Psoas muscle (tissue), 8 donors: ENCODE data around the gene RBFOX2. TPM values are rescaled to one million over a fixed set of nuclear protein-coding genes. Genes with fewer than 3 reads are reported as not detected.
"Not testable (repeated sequence)": the region's sequence is repeated elsewhere in the genome, so short reads cannot be mapped to it uniquely, and the experiment has no call there.

Experiments
- ATAC-seq, 4 donors: fragments of 200-7000 bp; cut with Tn5 transposase; one replicate each; pipeline ENCODE4 v1.9.1; 2020; ENCODE audit warnings: moderate library complexity in 3 of 4, mild to moderate bottlenecking in 2 of 4
- DNase-seq, 2 donors: peaks; one replicate each; pipeline ENCODE4 v3.0.0-alpha.2; 2020
- H3K27ac ChIP-seq: fragments of 200-600 bp; one replicate; pipeline ENCODE4 v1.8.0; 2022
- H3K27me3 ChIP-seq, 3 donors: fragments of 200-600 bp in 1 of 3; one replicate each; pipeline versions ENCODE4 v1.6.1 to v1.8.0; 2013 to 2022; ENCODE audit warnings: low read length in 2 of 3, mild to moderate bottlenecking in 2 of 3, moderate library complexity in 1 of 3; ENCODE audit not compliant: insufficient read depth in 3 of 3
- H3K36me3 ChIP-seq, 2 donors: fragments of 200-600 bp in 1 of 2; one replicate each; pipeline versions ENCODE4 v1.6.1 to v1.8.0; 2013 to 2022; ENCODE audit warnings: low read depth in 1 of 2, mild to moderate bottlenecking in 1 of 2, moderate library complexity in 1 of 2; ENCODE audit not compliant: insufficient read depth in 1 of 2
- H3K4me1 ChIP-seq: fragments of 200-600 bp; one replicate; pipeline ENCODE4 v1.8.0; 2022
- H3K4me3 ChIP-seq: fragments of 200-600 bp; one replicate; pipeline ENCODE4 v1.8.0; 2022; ENCODE audit warnings: mild to moderate bottlenecking
- H3K9me3 ChIP-seq: fragments of 200-600 bp; one replicate; pipeline ENCODE4 v1.8.0; 2022
- CTCF ChIP-seq: fragments of 200-600 bp; IDR thresholded peaks from one replicate; pipeline ENCODE4 v1.8.0; 2022; ENCODE audit warnings: antibody characterized with exemption
- WGBS, 3 donors: extraction: QIAGEN DNeasy Blood & Tissue Kit; methylation state at CpG; one replicate each; pipeline versions ENCODE4 v1.1.6 to v1.1.7; 2013; 5-methylcytosine and 5-hydroxymethylcytosine counted together
- intact Hi-C, 2 donors: fragments of 100-400 bp; cut with DNase I; formaldehyde crosslinking; loops; one replicate each; pipeline versions ENCODE4 v1.11.0 to v1.14.2; 2022
- polyA plus RNA-seq, 3 donors: library from polyadenylated mRNA; stranded (reverse); fragments of 200-250 nt; gene quantifications; one replicate each; pipeline ENCODE4 v1.2.3, GENCODE V29; 2013
- total RNA-seq, 4 donors: library from RNA; stranded (reverse); fragmentation: NEBNext Ultra II Directional in 2 of 4; extraction: Animal tissue kit (Norgen Biotek cat#: 25700) in 2 of 4; gene quantifications; one replicate each; pipeline versions ENCODE4 v1.2.1 to v1.2.4, GENCODE V29; 2021 to 2023
- donor health status: healthy with polysubstance abuse.
- donor health status: DM: no; HTN: no; CAD: no; lungs with moderate emphysema.
- donor health status: Bipolar disorder and iron deficiency.
- donor health status: healthy.
- donor health status: DM: yes; HTN: yes; CAD: no.
- donor health status: DM: no; HTN: no; CAD: no.
- donor health status: DM: no; HTN: no; CAD: no.
- donor health status: DM: yes; HTN: yes; CAD: no.

The RBFOX2 gene
- total and polyA plus RNA-seq, 7 donors, result 7.7 to 50.4 (median 28.4) TPM

GRCh38 chr22:36055376-36056295 lies 27.0 kb upstream of the RBFOX2 start:
- Histone ChIP-seq H3K9me3 (no peaks in the 10 kb centered on the region), H3K4me3 (peak overlapping the region; percentile 49), H3K36me3 (no peaks in the 10 kb centered on the region), H3K27me3 (no peaks in the 10 kb centered on the region), H3K27ac (peak overlapping the region; percentile 61), H3K4me1 (peaks cover 15% of the 10 kb centered on the region)
- DNase-seq (peak in 1 of 2 donors; percentile 49), ATAC-seq (peak; percentile 59 to 89 (median 79))
- 24 to 32% (median 25%) methylated on average over 19 of the region's 19 CpGs for WGBS, 3 donors
- TF ChIP-seq CTCF, result no peak
- intact Hi-C loops, result no loop called here

- DNase-seq, H3K4me3 ChIP-seq, ATAC-seq, H3K27me3 ChIP-seq, H3K9me3 ChIP-seq, intact Hi-C loops, H3K27ac ChIP-seq, H3K36me3 ChIP-seq: not testable (repeated sequence)
- peaks cover 15% of the 10 kb centered on the region for H3K4me1 ChIP-seq
- WGBS, 3 donors, result 94 to 96% (median 95%) methylated on average over 10 of the region's 10 CpGs
These were observed 25.8 kb upstream of the RBFOX2 start for GRCh38 chr22:36054446-36054845.

- DNase-seq (no peak), ATAC-seq (no peak)
- peaks cover 22% of the 10 kb centered on the region for H3K4me1 ChIP-seq
- no peak overlapping the region for H3K27ac ChIP-seq
- intact Hi-C loops, result no loop called here
- no peak for TF ChIP-seq CTCF
- no peaks in the 10 kb centered on the region for H3K9me3 ChIP-seq
- no peak overlapping the region for H3K4me3 ChIP-seq
- no peaks in the 10 kb centered on the region for H3K27me3 ChIP-seq
- no peaks in the 10 kb centered on the region for H3K36me3 ChIP-seq
- 100% methylated on average over 1 of the region's 1 CpG for WGBS, 3 donors
These were observed 24.9 kb upstream of the RBFOX2 start for GRCh38 chr22:36053242-36054147.

GRCh38 chr22:36052505-36052941 lies 23.9 kb upstream of the RBFOX2 start:
- H3K27ac ChIP-seq, result no peak overlapping the region
- 90 to 94% (median 90%) methylated on average over 5 of the region's 5 CpGs for WGBS, 3 donors
- no peak for ATAC-seq
- no peaks in the 10 kb centered on the region for H3K36me3 ChIP-seq
- peaks cover 22% of the 10 kb centered on the region for H3K4me1 ChIP-seq
- H3K9me3 ChIP-seq, result no peaks in the 10 kb centered on the region
- no peak overlapping the region for H3K4me3 ChIP-seq
- no peak for DNase-seq
- TF ChIP-seq CTCF, result no peak
- H3K27me3 ChIP-seq, result no peaks in the 10 kb centered on the region
- intact Hi-C loops, result no loop called here

- TF ChIP-seq CTCF, result no peak
- no peaks in the 10 kb centered on the region for H3K27me3 ChIP-seq
These were observed 21.0 kb upstream of the RBFOX2 start for GRCh38 chr22:36049678-36049997.

More at GRCh38 chr22:36049678-36049997, 21.0 kb upstream of the RBFOX2 start:
- DNase-seq (no peak), ATAC-seq (peak in 3 of 4 donors; percentile 59 to 84 (median 65))
- no peak overlapping the region for H3K4me3 ChIP-seq
- intact Hi-C loops, result no loop called here
- H3K9me3 ChIP-seq, result no peaks in the 10 kb centered on the region
- 64 to 86% (median 75%) methylated on average over 2 of the region's 2 CpGs for WGBS, 3 donors
- H3K27ac ChIP-seq, result peak overlapping the region; percentile 76
- H3K36me3 ChIP-seq, result no peaks in the 10 kb centered on the region
- H3K4me1 ChIP-seq, result peaks cover 7% of the 10 kb centered on the region
